H1 (cell line): ENCODE data around the gene PBOV1. TPM values are rescaled to one million over a fixed set of nuclear protein-coding genes. Genes with fewer than 3 reads are reported as not detected.

Source experiments
- CTCF ChIA-PET: fragments of 300-600 bp; sonication (Branson Sonifier 250); formaldehyde crosslinking; loops from one replicate; lab custom pipeline; 2021; ENCODE audit not compliant: partially characterized antibody; lab: Charles Lee
- POLR2A ChIA-PET: fragments of 300-600 bp; sonication (Branson Sonifier 250); formaldehyde crosslinking; loops from one replicate; lab custom pipeline; 2021; ENCODE audit warnings: inconsistent platforms; ENCODE audit not compliant: partially characterized antibody; lab: Charles Lee
- DNase-seq, 2 experiments: peaks; one replicate each; pipeline versions ENCODE4 v3.0.0 to v3.0.0-alpha.2; 2010 to 2022; ENCODE audit warnings: low spot score in 2 of 2, low read depth in 1 of 2, mixed read lengths in 1 of 2
- FAIRE-seq: peaks from 2 replicates; lab custom pipeline; 2011; peaks lifted over from hg19 to GRCh38; lab: Jason Lieb, UNC
- H2AFZ ChIP-seq: 2 replicates; pipeline ENCODE4 v1.8.1; 2012; ENCODE audit warnings: low read length, inconsistent platforms
- H2AK5ac ChIP-seq: 2 replicates; pipeline ENCODE4 v1.6.1; 2013; ENCODE audit warnings: low read depth, low read length
- H2BK120ac ChIP-seq: replicated peaks from 2 replicates; pipeline ENCODE3; 2013; ENCODE audit warnings: low read depth, low read length, inconsistent platforms
- H2BK12ac ChIP-seq: 2 replicates; pipeline ENCODE4 v1.6.1; 2013; ENCODE audit warnings: low read depth, low read length
- H2BK15ac ChIP-seq: 2 replicates; pipeline ENCODE4 v1.6.1; 2013; ENCODE audit warnings: low read length
- H2BK20ac ChIP-seq: 2 replicates; pipeline ENCODE4 v1.6.1; 2013; ENCODE audit warnings: low read length
- H2BK5ac ChIP-seq: 2 replicates; pipeline ENCODE4 v1.6.1; 2013; ENCODE audit warnings: low read depth, low read length
- H3K14ac ChIP-seq: 2 replicates; pipeline ENCODE4 v1.6.1; 2013; ENCODE audit warnings: inconsistent platforms; ENCODE audit not compliant: insufficient read length
- H3K18ac ChIP-seq: 2 replicates; pipeline ENCODE4 v1.6.1; 2013; ENCODE audit warnings: low read length; ENCODE audit errors: extremely low read depth
- H3K23ac ChIP-seq: 2 replicates; pipeline ENCODE4 v1.6.1; 2013; ENCODE audit warnings: inconsistent platforms; ENCODE audit not compliant: insufficient read length
- H3K23me2 ChIP-seq: 2 replicates; pipeline ENCODE4 v1.6.1; 2013; ENCODE audit warnings: low read depth, low read length
- H3K27ac ChIP-seq: 2 replicates; pipeline ENCODE4 v1.6.1; 2011; ENCODE audit warnings: low read depth, low read length, inconsistent platforms
- H3K27me3 ChIP-seq, 4 experiments: replicated peaks in 1 of 4; 1 replicate in 1 of 4; 2 replicates in 3 of 4; pipeline versions ENCODE4 v1.6.1 to v1.8.1; 2011 to 2013; ENCODE audit warnings: low read length in 3 of 4, mild to moderate bottlenecking in 3 of 4, inconsistent platforms in 2 of 4, mixed read lengths in 2 of 4, moderate library complexity in 1 of 4; ENCODE audit not compliant: control insufficient read depth in 3 of 4, insufficient read depth in 3 of 4; ENCODE audit errors: extremely low read depth in 1 of 4
- H3K36me3 ChIP-seq, 4 experiments: 2 replicates each; pipeline versions ENCODE4 v1.6.1 to v1.8.1; 2011 to 2013; ENCODE audit warnings: mild to moderate bottlenecking in 4 of 4, low read length in 3 of 4, moderate library complexity in 2 of 4, control low read depth in 1 of 4, inconsistent platforms in 1 of 4; ENCODE audit not compliant: insufficient read depth in 4 of 4, control insufficient read depth in 2 of 4
- H3K4ac ChIP-seq: replicated peaks from 2 replicates; pipeline ENCODE3; 2013; ENCODE audit warnings: low read length, low read depth, mixed read lengths, inconsistent platforms; ENCODE audit not compliant: insufficient read length
- H3K4me1 ChIP-seq, 4 experiments: replicated peaks in 1 of 4; 1 replicate in 1 of 4; 2 replicates in 3 of 4; pipeline versions ENCODE4 v1.6.1 to v1.8.1; 2011 to 2013; ENCODE audit warnings: low read length in 3 of 4, inconsistent platforms in 2 of 4, mixed read lengths in 1 of 4; ENCODE audit not compliant: insufficient read depth in 4 of 4, control insufficient read depth in 3 of 4
- H3K4me2 ChIP-seq, 2 experiments: 2 replicates each; pipeline versions ENCODE4 v1.6.1 to v1.8.1; 2011 to 2013; ENCODE audit warnings: low read depth in 2 of 2, low read length in 2 of 2, control low read depth in 1 of 2, inconsistent platforms in 1 of 2, mild to moderate bottlenecking in 1 of 2; ENCODE audit not compliant: insufficient read depth in 1 of 2
- H3K4me3 ChIP-seq, 4 experiments: fragments of 200-600, 300-600 bp in 1 of 4; sonication (generic), shearing (Covaris generic), sonication (Bioruptor Twin) in 1 of 4; 2 replicates each; pipeline versions ENCODE4 v1.5.1 to v1.8.1; 2011 to 2016; ENCODE audit warnings: low read length in 4 of 4, low read depth in 3 of 4, control low read depth in 2 of 4, inconsistent platforms in 2 of 4, mild to moderate bottlenecking in 2 of 4, mixed read lengths in 1 of 4, moderate library complexity in 1 of 4; ENCODE audit not compliant: insufficient read depth in 2 of 4; ENCODE audit errors: extremely low read depth in 1 of 4
- H3K56ac ChIP-seq: replicated peaks from 2 replicates; pipeline ENCODE3; 2013; ENCODE audit warnings: low read depth, mild to moderate bottlenecking, mixed read lengths, low read length, inconsistent platforms; ENCODE audit not compliant: insufficient read length
- H3K79me1 ChIP-seq: 2 replicates; pipeline ENCODE4 v1.6.1; 2013; ENCODE audit warnings: low read depth, low read length, control low read depth
- H3K79me2 ChIP-seq, 2 experiments: 2 replicates each; pipeline versions ENCODE4 v1.6.1 to v1.8.1; 2012 to 2013; ENCODE audit warnings: low read length in 2 of 2, mild to moderate bottlenecking in 2 of 2, inconsistent platforms in 1 of 2; ENCODE audit not compliant: insufficient read depth in 2 of 2, control insufficient read depth in 1 of 2
- H3K9ac ChIP-seq, 4 experiments: replicated peaks in 1 of 4; 1 replicate in 1 of 4; 2 replicates in 3 of 4; pipeline versions ENCODE4 v1.6.1 to v1.8.1; 2011 to 2013; ENCODE audit warnings: low read depth in 3 of 4, low read length in 3 of 4, control low read depth in 2 of 4, mild to moderate bottlenecking in 2 of 4, moderate library complexity in 2 of 4, inconsistent platforms in 1 of 4; ENCODE audit errors: extremely low read depth in 1 of 4
- H3K9me3 ChIP-seq, 2 experiments: 2 replicates each; pipeline versions ENCODE4 v1.6.1 to v1.8.1; 2012 to 2013; ENCODE audit warnings: mild to moderate bottlenecking in 2 of 2, moderate library complexity in 2 of 2, control low read depth in 1 of 2, inconsistent platforms in 1 of 2, low read depth in 1 of 2, low read length in 1 of 2, mixed read lengths in 1 of 2; ENCODE audit not compliant: insufficient read depth in 2 of 2
- H4K20me1 ChIP-seq, 2 experiments: replicated peaks in 1 of 2; 2 replicates each; pipeline versions ENCODE3 to v1.8.1; 2011 to 2013; ENCODE audit warnings: inconsistent platforms in 2 of 2, low read length in 2 of 2, mild to moderate bottlenecking in 1 of 2; ENCODE audit not compliant: insufficient read depth in 2 of 2, control insufficient read depth in 1 of 2
- H4K5ac ChIP-seq: 2 replicates; pipeline ENCODE4 v1.6.1; 2013; ENCODE audit warnings: low read length, low read depth, mixed read lengths, inconsistent platforms; ENCODE audit not compliant: insufficient read length
- H4K8ac ChIP-seq: 2 replicates; pipeline ENCODE4 v1.8.0; 2013; ENCODE audit warnings: mild to moderate bottlenecking, moderate library complexity, low read length, inconsistent platforms; ENCODE audit not compliant: insufficient read depth; ENCODE audit errors: extremely low read depth
- H4K91ac ChIP-seq: replicated peaks from 2 replicates; pipeline ENCODE3; 2013; ENCODE audit warnings: low read length, mixed read lengths, inconsistent platforms; ENCODE audit not compliant: insufficient read length
- ATF3 ChIP-seq: IDR thresholded peaks from 2 replicates; pipeline ENCODE4 v1.6.1; 2011; ENCODE audit warnings: low read depth, mild to moderate bottlenecking, low read length; ENCODE audit not compliant: insufficient read depth
- BACH1 ChIP-seq: IDR thresholded peaks from 2 replicates; pipeline ENCODE4 v1.6.1; 2012; ENCODE audit warnings: low read length, improper control_type of control experiment
- CHD1 ChIP-seq: IDR thresholded peaks from 2 replicates; pipeline ENCODE4 v1.6.1; 2012; ENCODE audit warnings: low read depth, low read length, improper control_type of control experiment
- CHD2 ChIP-seq: IDR thresholded peaks from 2 replicates; pipeline ENCODE4 v1.6.1; 2012; ENCODE audit warnings: low read length, improper control_type of control experiment
- MAFK ChIP-seq: IDR thresholded peaks from 2 replicates; pipeline ENCODE4 v1.6.1; 2012; ENCODE audit warnings: low read depth, mild to moderate bottlenecking, improper control_type of control experiment, low read length
- PHF8 ChIP-seq: fragments of 200-600 bp; sonication (generic); conservative IDR thresholded peaks from 2 replicates; pipeline ENCODE4 v1.7.1; 2012; ENCODE audit warnings: low read depth, mild to moderate bottlenecking, inconsistent platforms, low read length, moderate library complexity
- SIN3A ChIP-seq, 2 experiments: IDR thresholded peaks in 1 of 2; conservative IDR thresholded peaks in 1 of 2; 2 replicates each; pipeline ENCODE4 v1.6.1; 2011 to 2012; ENCODE audit warnings: low read length in 2 of 2, improper control_type of control experiment in 1 of 2, low read depth in 1 of 2, mild to moderate bottlenecking in 1 of 2
- SIRT6 ChIP-seq: IDR thresholded peaks from one replicate; pipeline ENCODE4 v1.7.1; 2012; ENCODE audit warnings: low read length, inconsistent platforms
- SRF ChIP-seq: IDR thresholded peaks from 2 replicates; pipeline ENCODE4 v1.6.1; 2011; ENCODE audit warnings: mild to moderate bottlenecking, low read depth, low read length, moderate library complexity
- TAF1 ChIP-seq: IDR thresholded peaks from 2 replicates; pipeline ENCODE4 v1.6.1; 2011; ENCODE audit warnings: mild to moderate bottlenecking, low read depth, low read length
- TBP ChIP-seq: IDR thresholded peaks from 2 replicates; pipeline ENCODE4 v1.6.1; 2011; ENCODE audit warnings: low read depth, low read length, improper control_type of control experiment
- YY1 ChIP-seq: IDR thresholded peaks from 2 replicates; pipeline ENCODE4 v1.6.1; 2011; ENCODE audit warnings: low read depth, mild to moderate bottlenecking, low read length
- WGBS, 2 experiments: shearing (Covaris generic) in 1 of 2; methylation state at CpG; one replicate each; pipeline versions ENCODE4 v1.1.6 to v1.1.7; 2013 to 2015; ENCODE audit warnings: low lambda C conversion rate in 2 of 2, mixed read lengths in 2 of 2, inconsistent platforms in 1 of 2, low coverage in 1 of 2, missing lambda C conversion rate in 1 of 2; ENCODE audit not compliant: insufficient replicate concordance in 2 of 2, insufficient coverage in 1 of 2, insufficient read length in 1 of 2; ENCODE audit errors: extremely low coverage in 1 of 2, missing lambda C conversion rate in 1 of 2; 5-methylcytosine and 5-hydroxymethylcytosine counted together
- polyA plus RNA-seq, 7 experiments: library from polyadenylated mRNA; depleted of rRNA in 3 of 7; stranded (reverse) in 5 of 7; unstranded in 2 of 7; fragments of >200 nt in 5 of 7; fragments of 200-250 nt in 2 of 7; gene quantifications; 1 replicate in 5 of 7; 2 replicates in 1 of 7; 4 replicates in 1 of 7; pipeline versions ENCODE4 v1.2.1 to v1.2.3, GENCODE V29; 2011 to 2013; ENCODE audit warnings: missing spikeins in 2 of 7, mixed read lengths in 2 of 7
- total RNA-seq: library from RNA; stranded (reverse); fragmentation: NEBNext Ultra II Directional; extraction: Animal tissue kit (Norgen Biotek cat#: 25700); gene quantifications from 2 replicates; pipeline ENCODE4 v1.2.1, GENCODE V29; 2021

PBOV1 gene
- total and polyA plus RNA-seq, 2 of the 8 experiments (the other 6 are each of a cell fraction or from before 2014, with no cell fraction given): not detected

GRCh38 chr6:138231381-138231886 lies 13.1 kb upstream of the PBOV1 start:
- no peak for DNase-seq
- 87% methylated on average over 4 of the region's 4 CpGs; no CpG with 5 or more reads in 1 of the 2 experiments for WGBS, 2 experiments

More at GRCh38 chr6:138231381-138231886, 13.1 kb upstream of the PBOV1 start:
- Histone ChIP-seq H3K4me2 (no peak overlapping the region), H2BK5ac (no peak overlapping the region), H3K27ac (no peak overlapping the region), H3K18ac (no peak overlapping the region), H2BK120ac (no peak overlapping the region), H3K4me1 (no peaks in the 10 kb centered on the region; a peak in 1 of 7 replicates), H3K56ac (no peak overlapping the region), H2AK5ac (no peak overlapping the region), H3K9ac (no peak overlapping the region), H2AFZ (no peak overlapping the region), H4K20me1 (no peaks in the 10 kb centered on the region), H4K8ac (no peak overlapping the region), H2BK15ac (no peak overlapping the region), H3K9me3 (no peaks in the 10 kb centered on the region), H2BK20ac (no peak overlapping the region), H3K14ac (no peak overlapping the region), H3K27me3 (no peaks in the 10 kb centered on the region), H3K23me2 (no peaks in the 10 kb centered on the region), H4K5ac (no peak overlapping the region), H3K79me2 (no peaks in the 10 kb centered on the region), H3K23ac (no peak overlapping the region), H3K79me1 (no peaks in the 10 kb centered on the region), H2BK12ac (no peak overlapping the region), H3K4me3 (no peak overlapping the region), H4K91ac (no peak overlapping the region), H3K36me3 (peaks cover 0 to 2% (median 0%) of the 10 kb centered on the region in 4 experiments; a peak in 1 of 8 replicates), H3K4ac (no peak overlapping the region)
- POLR2A ChIA-PET: no interaction called here
- no peak for TF ChIP-seq PHF8
- no peak for TF ChIP-seq SIN3A (conservative IDR thresholded peaks at IDR 0.05 in 1 of 2, IDR thresholded peaks at IDR 0.05 in 1 of 2; ENCODE audit: low read depth in 1 of 2, low read length in 2 of 2)
- no peak for TF ChIP-seq CHD2
- TF ChIP-seq BACH1: no peak
- TF ChIP-seq ATF3: no peak
- no peak for TF ChIP-seq MAFK
- no peak for TF ChIP-seq SRF
- TF ChIP-seq SIRT6: no peak
- no peak for TF ChIP-seq TBP
- no peak for TF ChIP-seq TAF1
- no peak for TF ChIP-seq CHD1
- TF ChIP-seq YY1: no peak
- FAIRE-seq: no peak
- CTCF ChIA-PET: interaction anchor here (0.5 to 2.2 kb wide), 6 partner anchors 21 to 116 kb away, joined by 3 to 12 read pairs (median 4); no protein-coding TSS in a partner anchor
